NB4 (cell line): ENCODE data around the gene UST.

ENCODE experiments used
- POLR2A ChIP-seq: IDR thresholded peaks from 2 replicates; pipeline ENCODE4 v1.6.1; 2011; ENCODE audit warnings: mild to moderate bottlenecking; ENCODE audit not compliant: insufficient read length; ENCODE audit errors: extremely low read depth
- TF ChIP-seq, protein P1 (sequence below): IDR thresholded peaks from one replicate; pipeline ENCODE4 v1.5.1; 2012; ENCODE audit warnings: low read depth, low read length

DNA sequence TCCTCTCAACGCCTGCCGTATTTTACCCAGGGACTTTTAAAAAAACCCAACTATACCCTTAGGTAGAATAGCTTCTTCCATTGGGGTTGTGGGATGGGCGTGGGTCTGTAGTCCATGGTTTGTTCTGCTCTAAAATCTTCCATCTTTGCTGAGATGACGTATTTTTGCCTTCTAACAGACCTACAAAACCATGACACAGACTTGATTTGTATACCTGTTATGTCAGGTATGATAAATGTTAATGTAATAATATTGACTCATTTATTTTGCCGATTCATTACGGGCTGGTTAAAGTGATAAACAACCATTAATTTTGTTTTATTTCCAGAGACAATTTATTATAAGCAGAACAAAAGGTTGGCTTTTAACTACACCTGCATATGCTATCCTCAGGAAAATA, 48.7 kb downstream of the UST start:
- TF ChIP-seq POLR2A: no peak
- TF ChIP-seq, protein P1, sequence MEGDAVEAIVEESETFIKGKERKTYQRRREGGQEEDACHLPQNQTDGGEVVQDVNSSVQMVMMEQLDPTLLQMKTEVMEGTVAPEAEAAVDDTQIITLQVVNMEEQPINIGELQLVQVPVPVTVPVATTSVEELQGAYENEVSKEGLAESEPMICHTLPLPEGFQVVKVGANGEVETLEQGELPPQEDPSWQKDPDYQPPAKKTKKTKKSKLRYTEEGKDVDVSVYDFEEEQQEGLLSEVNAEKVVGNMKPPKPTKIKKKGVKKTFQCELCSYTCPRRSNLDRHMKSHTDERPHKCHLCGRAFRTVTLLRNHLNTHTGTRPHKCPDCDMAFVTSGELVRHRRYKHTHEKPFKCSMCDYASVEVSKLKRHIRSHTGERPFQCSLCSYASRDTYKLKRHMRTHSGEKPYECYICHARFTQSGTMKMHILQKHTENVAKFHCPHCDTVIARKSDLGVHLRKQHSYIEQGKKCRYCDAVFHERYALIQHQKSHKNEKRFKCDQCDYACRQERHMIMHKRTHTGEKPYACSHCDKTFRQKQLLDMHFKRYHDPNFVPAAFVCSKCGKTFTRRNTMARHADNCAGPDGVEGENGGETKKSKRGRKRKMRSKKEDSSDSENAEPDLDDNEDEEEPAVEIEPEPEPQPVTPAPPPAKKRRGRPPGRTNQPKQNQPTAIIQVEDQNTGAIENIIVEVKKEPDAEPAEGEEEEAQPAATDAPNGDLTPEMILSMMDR: no peak
